ENCODE measurements around the gene TNIP2.

GRCh38 chr4:2691952-2692435, 64.1 kb downstream of the TNIP2 start:
- TF ChIP-seq CTCF (IDR thresholded peaks at IDR 0.05; ENCODE audit: low read depth, low read length): no peak
- TF ChIP-seq EZH2phosphoT487 (IDR thresholded peaks at IDR 0.05; ENCODE audit: low read depth): no peak

All from OCI-LY3 (cell line).